GM21515 (cell line): Measurements from ENCODE around the gene SLC4A2.

ENCODE experiments used
- ATAC-seq: cut with Tn5 transposase; IDR thresholded peaks from one replicate; pipeline ENCODE4 v1.9.1; 2021; ENCODE audit not compliant: unreplicated experiment

The SLC4A2 gene

DNA sequence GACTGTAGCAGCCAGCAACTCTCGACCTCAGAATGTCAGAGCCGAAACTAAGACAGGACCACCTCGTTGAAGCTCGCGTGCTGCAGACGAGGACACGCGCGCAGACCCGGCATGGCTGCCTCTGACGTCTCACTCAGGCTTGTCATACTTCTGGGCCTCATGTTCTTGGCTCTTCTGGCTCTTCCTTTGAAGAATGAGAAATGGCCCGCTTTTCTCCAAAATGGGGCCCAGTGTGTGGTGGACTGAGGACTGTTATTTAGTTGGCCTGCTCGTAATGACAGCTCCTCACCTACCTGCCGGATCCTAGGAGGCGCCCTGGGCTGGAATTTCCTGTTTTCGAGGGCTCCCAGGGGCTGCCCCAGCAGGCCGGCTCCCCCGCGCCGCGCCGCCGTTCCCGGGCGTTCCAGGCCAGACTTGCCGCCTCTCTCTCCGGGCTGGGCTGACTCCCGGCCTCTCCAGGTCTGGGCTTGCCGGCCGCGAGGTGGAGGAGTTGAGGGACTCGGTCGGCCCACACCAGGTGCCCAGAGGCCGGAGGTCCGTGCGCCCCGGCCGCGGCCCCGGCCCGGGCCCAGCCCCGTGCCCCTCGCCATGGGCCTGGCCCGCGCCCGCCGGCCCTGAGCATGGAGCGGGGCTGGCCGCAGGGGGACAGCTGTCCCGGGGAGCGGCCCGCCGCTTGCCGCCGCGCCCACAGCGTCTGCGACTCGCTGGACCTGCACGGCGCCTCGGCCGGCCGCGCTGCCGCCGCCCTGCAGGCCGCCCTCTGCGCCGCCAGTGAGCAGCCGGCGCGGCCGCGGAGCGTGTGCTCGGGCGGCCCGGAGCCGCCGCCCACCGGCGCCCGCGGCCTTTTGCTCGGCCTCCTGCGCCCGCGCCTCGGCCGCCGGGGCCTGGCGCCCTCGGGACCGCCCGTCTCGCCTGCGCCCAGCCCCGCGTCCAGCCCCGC, 55.0 kb downstream of the SLC4A2 start:
- ATAC-seq, result no peak

DNA sequence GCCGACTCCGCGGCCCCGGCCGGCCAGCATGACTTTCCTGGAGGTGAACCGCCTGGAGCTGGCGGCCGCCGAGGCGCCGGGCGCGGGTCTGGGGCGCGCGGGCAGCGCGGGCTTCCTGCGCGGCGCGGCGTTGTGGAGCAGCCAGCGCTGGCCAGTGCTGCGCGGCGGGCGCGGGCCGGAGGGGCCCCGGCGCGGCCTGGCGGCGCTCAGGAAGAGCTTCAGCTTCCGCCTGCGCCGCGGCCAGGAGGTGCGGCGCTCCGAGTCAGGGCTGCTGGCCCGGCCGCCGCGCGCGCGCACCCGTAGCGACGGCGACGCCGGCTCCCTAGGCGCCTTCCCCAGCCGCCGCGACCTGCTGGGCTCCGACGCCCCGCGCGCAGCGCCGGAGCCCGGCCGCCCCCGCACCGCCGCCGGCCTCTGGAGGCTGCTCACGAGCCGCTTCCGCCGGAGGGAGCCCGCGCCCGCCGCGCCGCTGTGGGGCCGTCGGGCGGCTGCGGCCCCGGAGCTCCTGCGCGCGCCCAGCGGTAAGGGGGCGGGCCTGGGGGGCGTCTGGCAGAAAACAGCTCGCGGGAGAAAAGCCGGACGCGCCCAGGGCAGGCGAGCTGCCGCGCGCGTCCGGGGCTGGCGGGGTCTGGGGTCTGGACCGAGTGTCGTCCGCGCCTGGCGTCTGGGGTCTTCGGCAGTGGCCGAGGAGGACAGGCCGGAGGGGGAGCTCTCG, 55.9 kb downstream of the SLC4A2 start:
- no peak for ATAC-seq

DNA sequence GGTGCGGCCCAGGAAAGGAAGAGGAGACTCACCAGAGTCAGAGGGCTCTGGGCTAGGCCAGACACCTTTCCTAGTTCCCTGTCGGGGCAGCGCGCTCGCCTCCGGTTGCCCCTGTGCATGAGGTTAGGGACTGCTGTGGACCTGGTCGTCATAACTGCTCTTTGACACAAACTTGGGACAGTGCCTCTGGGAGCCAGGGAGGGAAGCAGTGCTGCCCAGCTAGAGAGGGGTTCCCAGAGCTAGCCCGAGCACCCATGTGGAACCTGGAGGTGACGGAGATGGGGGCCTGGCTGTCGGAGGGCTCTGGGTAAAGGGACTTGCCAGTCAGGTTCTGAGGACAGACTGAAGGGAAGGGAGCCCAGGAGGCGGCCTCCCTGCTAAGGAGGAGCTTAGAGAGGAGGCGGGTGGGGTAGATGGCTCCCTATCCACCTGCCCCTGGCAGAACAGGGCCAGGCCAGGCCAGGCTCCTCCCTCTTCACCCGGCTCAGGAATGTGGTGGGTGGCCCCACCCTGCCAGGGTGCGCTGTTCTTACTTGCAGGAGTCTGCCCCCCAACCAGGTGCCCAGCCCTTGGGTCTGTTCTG, 56.5 kb downstream of the SLC4A2 start:
- no peak for ATAC-seq

DNA sequence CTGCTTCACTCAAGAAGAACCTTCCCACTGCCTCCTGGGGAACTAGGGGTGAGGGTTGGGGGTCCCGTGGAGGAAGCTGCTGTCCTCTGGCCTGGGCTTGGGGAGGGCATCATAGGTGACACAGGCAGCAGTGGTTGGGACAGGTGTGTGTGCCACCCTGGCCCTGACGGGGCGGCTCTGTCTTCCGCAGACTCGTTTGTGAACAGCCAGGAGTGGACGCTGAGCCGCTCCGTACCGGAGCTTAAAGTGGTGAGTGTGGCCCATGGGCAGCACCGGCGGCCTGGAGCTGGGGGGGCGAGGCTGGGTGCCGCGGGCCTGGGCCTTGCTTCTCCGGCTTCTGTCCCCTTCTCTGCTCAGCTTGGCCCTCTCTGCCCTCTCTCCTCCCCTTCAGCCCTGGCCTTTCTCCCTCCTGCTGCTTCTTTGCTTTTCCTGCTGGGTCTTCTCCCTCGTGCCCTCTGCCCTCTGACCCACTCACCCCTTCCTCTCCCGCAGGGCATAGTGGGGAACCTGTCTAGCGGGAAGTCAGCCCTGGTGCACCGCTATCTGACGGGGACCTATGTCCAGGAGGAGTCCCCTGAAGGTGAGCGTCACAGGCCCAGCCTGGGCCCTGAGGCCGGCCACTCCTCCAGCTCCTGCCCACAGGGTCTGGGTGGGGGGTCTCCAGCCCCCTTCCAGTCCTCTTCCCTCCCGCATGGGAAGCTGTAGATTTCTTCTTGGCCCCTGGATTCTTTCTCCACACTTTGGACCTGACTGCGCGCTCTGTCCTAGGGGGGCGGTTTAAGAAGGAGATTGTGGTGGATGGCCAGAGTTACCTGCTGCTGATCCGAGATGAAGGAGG, 57.4 kb downstream of the SLC4A2 start:
- ATAC-seq, result no peak

DNA sequence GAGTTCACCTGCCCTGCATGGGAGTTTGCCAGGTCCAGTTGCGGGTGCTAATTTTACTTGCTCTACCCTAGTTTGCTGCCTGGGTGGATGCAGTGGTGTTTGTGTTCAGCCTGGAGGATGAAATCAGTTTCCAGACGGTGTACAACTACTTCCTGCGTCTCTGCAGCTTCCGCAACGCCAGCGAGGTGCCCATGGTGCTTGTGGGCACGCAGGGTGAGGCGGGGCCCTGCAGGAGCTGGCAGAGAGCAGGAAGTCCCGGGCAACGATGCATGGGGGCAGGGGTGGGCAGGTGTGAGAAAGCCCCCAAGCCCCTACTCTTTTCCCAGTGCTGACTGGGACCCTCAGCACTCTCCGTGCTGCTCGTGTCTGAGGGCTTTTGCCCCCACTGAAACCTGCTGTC, 58.2 kb downstream of the SLC4A2 start:
- no peak for ATAC-seq

DNA sequence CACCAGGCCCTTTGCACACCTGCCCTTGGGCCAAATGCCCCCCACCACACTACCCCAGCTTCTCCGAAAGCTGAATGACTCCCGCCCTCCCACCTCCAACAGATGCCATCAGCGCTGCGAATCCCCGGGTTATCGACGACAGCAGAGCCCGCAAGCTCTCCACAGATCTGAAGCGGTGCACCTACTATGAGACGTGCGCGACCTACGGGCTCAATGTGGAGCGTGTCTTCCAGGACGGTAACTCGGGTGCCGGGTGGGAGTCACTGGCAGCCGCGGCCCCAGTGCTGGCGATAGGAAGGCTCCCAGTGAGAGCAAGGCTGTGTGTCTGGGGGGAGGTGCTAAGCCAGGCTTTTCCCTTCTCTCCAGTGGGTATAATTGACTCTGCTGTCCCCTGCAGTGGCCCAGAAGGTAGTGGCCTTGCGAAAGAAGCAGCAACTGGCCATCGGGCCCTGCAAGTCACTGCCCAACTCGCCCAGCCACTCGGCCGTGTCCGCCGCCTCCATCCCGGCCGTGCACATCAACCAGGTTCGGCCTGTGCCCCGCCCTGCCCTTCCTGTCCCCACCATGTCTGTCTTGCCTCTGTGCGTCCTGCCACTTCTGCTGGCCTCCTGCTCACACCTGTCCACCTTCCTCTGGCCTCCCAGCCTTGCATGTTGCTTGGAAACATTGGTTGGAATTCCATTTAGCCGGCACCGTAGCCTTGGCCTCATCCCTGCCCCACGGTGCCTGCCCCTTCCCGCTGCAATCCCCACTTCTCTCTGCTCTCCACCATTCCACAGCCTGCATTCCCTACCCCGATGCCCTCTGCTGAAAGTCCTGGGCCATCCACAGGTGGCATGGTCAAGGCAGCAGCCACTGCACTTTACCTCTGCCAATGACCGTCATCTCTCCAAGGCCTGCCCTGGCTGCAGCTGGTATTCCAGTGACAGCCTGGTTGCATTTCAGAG, 59.0 kb downstream of the SLC4A2 start:
- ATAC-seq, result no peak

DNA sequence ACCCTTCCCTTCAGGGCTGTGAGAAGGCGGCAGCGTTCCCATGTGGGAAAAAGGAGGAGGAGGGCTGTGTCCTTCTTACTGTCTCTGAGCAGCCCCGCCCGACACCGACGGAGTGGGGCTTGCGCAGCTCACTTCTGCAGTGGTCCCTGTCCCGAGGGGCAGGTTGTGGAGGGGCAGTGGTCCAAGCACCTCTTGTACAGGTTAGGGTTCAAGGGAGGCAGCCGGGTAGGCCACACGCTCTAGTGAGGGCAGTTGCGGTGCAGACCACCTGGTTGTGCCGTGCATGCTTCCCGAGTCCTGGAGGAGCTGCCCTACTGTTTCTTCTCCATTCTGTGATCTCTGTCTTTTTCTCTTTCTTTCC, 59.6 kb downstream of the SLC4A2 start:
- no peak for ATAC-seq

DNA sequence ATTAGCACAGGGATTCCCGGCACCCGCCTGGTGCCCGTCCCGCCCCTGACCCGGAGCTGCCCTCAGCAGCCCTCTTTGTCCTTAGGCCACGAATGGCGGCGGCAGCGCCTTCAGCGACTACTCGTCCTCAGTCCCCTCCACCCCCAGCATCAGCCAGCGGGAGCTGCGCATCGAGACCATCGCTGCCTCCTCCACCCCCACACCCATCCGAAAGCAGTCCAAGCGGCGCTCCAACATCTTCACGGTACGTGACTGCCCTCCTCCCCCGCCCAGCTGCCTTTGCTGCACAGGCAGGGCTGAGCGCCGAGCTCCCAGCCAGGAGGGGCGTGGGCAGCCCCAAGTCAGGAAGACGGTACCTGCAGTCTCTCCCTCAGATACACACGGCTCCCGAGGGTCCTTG, 60.5 kb downstream of the SLC4A2 start:
- ATAC-seq, result no peak

DNA sequence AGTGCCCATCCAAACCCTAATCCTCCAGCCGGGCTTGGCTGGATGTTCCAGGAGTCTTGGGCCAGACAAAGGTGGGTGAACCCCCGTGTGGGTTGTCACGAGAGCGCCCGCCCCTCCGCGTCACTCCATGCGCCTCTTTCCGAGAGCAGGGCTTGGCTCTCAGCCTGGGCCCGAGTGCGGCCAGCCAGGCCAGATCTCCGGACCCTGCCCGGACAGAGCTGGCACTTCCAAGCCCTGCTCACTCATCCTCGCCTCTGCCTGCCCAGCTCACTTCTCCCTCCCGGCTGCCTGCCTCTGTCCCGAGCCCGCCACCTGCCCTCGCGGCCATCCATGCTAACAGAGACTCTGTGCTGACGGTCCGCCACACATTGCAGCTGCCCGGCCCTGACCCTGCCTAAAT, 61.5 kb downstream of the SLC4A2 start:
- ATAC-seq, result no peak

DNA sequence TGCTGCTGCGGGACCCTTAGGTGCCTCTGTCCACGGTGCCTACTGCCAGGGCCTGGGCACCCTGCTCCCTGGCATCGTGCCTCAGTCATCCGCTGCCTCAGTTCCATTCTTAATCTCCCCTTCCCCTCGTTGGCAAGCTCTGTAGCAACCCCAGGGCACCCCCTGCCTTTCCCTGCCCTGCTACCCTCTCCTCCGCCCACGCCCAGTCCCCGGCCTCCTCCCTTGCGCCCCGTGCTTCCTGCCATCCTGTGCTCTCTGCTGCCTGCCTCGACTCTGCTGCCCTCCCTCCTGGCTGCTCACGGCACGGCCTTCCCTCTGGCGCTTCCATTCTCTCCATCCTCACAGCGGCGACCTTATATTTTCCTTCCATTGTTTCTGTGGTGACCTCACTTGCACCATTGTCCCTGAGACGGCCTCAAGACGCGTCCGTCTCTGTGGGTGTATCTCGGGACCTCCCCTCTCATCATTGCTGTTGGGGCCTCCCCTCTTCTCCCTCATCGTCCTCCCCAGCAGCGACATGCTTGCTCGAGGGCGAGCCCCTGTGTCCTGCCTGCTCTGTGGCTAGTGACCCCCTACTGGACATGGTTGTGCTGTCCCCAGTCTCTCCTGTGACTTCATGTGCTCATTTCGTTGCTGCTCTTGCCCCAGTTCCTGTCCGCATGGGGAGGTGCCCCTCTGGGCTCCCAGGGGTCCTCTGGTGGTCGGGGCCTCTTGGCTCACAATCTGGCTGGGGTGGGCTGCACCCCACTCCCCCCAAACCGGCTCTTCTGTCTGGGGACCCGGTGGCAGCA, 62.2 kb downstream of the SLC4A2 start:
- no peak for ATAC-seq

DNA sequence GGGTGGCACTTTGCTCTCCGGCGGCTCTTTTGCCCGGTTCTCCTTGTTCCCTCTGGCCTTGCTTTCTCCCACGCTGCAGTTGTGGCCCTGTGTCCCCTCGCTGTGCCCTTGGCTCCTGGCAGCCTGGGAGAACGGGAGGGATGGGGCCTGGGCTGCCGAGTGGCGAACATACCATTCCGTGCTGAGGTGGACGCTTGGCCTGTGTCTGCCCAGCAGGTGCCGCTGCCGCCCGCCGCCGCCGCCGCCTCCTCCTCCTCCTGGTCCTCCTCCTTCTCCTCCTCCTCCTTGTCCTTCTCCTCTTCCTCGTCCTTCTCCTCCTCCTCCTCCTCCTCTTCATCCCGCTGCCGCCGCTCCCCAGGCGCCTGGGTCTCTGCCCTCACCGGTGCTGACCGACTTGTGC, 62.9 kb downstream of the SLC4A2 start:
- no peak for ATAC-seq

DNA sequence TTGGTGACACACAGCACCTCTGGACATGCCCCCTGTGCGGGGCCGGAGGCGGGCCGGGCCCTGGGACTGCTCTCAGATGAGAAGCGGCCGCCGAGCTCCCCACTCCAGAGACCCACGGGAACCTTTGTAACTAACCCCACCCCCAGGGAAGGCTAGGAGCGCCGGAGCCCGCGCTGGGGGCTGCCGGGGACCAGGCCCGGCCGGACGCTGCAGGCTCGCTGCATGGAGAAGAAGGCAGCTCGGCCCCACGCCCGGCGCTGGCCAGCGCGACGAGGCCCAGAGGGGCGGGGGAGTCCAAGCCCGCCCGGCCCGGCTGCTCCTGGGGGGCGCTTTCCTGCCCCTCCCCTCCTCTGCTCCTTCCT, 63.4 kb downstream of the SLC4A2 start:
- ATAC-seq, result no peak

DNA sequence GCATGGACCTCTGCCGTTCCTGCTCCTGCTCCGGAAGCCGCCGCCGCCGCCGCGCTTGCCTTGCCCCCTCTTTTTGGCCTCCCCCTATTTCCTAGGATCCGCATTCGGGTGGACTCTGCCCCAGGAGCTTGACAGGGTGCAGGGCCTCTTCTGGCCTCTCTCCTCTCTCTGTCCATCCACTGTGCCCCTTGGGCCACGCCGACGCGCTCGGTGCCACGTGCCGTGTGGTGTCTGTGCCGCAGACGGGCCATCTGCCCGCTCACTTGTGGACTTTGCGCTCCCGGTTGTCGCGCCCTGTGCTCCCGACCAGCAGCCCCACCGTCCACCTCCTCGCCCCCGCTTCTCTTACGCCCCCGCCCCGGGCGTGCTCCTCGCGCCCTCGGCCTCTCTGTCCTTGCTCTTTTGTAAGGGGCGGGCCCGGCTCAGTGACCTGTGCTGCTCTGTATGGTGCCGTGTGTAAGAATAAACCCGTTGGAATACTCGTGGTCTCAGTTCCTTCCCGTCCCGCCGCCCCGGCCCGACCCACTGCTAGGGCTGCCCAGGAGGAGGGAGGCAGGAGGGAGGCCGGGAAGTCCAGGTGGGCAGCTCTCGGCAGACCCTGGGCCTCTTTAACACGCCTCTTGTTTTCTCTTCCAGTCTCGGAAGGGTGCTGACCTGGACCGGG, 63.9 kb downstream of the SLC4A2 start:
- ATAC-seq, result no peak

DNA sequence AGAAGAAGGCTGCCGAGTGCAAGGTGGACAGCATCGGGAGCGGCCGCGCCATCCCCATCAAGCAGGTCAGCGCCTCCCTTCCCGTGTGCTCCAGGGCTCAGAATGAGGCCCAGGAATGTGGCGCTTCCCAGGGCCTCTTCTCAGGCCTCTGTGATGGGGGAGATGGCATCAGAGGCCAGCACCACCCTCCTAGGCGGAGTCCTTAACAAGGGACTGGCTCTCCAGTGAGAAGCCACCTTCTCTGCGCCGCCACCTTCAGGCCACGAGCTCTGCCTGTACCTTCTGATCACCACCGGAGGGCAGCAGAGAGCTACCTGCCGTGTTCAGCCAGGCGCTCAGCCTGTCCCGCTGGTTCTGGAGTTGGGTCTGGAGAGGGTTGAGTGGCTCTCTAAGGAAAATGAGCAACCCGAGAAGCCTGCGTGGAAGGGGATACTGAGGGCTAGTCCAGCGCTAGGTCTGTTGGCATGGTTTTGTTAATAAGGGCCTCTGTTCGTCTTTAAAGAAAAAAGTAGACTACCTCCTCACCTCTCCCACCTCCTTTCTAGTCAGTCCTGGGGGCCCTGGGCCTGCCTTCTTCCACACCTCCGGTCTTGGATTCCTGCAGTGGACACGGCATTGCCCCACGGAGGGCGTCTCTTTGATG, 64.6 kb downstream of the SLC4A2 start:
- ATAC-seq, result peak; percentile 82

DNA sequence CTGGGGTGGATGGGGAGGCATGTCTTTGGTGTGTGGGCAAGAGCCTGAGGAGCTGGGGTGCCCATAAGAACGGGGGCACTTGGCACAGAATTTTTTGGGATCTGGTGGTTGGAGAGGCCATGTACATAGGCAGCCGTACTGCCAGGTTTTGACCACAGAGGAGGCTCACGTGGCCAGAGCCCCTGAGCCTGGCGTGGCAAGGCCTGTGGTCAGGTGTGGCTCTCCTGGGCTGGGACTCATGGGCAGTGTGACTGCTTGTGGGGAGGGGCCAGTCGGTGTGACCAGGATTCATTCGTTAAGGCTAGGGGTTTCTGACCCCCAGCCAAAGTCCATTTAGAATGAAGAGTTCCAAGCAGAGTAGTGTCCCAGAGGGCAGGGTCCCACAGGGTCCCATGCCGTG, 65.1 kb downstream of the SLC4A2 start:
- no peak for ATAC-seq

DNA sequence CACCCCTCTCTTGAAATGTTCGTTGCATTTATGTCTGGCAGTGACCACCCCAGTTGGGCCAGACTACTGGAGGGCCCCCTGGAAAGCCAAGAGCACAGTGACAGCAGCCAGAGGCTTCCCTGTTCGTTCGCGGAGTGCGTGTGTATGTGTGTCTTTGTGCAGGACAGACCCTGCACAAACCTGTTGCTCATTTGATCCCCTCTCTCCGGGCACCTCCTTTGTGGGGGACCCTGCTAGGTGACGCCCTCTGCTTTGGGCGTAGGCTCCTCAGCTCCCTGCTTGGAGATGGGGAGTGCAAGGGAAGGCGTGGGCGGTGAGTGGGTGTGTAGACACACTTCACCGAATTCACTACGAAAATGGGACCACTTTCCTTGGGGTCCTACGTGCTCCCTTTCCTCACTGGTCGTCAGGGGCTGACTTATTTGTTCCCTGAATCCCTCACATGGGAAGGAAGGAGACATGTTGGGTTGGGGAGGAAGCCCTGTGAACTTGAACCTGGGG, 65.6 kb downstream of the SLC4A2 start:
- ATAC-seq, result no peak

DNA sequence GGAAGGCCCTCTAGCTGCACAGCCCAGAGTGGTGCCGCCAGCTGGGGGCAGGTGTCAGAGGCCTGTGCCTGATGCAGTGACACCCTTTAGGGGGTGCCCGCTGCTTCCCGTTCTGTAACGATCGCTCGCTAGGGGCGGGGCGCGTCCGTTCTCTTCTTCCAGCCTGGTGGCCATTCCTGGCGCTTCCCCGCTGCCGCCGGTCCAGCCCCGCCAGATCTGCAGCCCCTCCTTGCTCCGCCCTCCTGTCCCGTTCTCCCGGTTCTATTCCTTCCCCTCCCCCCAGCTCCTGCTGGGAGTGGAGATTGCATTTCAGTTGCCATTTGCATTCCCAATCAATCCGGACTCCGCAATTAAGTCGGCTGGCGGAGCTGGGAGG, 66.1 kb downstream of the SLC4A2 start:
- no peak for ATAC-seq

DNA sequence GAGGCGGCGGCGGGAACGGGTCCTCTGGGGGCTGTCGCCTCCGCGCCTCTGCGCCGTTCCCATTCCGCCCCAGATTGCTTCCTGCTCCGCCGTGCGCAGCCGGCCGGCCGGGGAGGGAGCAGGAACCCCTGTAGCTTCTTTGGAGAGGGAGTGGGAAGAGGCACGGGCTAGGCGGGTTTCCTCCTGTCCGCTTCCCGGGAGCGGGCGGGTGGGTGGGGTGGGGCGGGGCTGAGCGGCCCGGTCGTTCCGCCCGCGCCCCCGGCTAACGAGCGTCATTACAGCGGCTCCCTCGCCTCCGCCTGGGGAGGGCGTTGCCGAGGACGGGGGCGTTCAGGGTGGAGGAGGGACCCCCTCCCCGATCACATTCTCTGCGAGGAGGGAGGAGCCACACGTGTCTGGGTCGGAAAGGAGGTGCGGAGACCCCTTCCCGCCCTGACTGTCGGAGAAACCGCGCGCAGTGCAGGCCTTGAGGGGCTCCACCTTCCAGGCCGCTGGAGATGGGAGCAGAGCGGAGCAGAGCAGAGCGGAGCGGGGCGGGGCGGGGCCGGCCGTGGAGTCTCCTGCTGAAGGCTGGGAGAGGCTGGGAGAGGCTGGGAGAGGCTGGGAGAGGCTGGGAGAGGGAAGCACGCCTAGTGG, 66.6 kb downstream of the SLC4A2 start:
- ATAC-seq, result no peak
